Skin epidermis (tissue), 12 donors: ENCODE data around the gene STMN1.

Experiments
- H3K27ac ChIP-seq, 21 experiments: fragments of 200-600 bp; sonication (generic) in 11 of 21; one replicate each; pipeline ENCODE4 v1.5.0; 2020; ENCODE audit warnings: mild to moderate bottlenecking in 3 of 21, inconsistent platforms in 2 of 21, moderate library complexity in 2 of 21
- H3K4me3 ChIP-seq, 7 experiments: fragments of 200-600 bp; sonication (generic) in 2 of 7; one replicate each; pipeline ENCODE4 v1.5.0; 2020; ENCODE audit warnings: inconsistent platforms in 2 of 7, mild to moderate bottlenecking in 2 of 7, moderate library complexity in 1 of 7

The STMN1 gene

GRCh38 chr1:25922971-25923552, 16.8 kb upstream of the STMN1 start:
- Histone ChIP-seq H3K27ac (peak overlapping the region; percentile 20 to 84 (median 73)), H3K4me3 (peak overlapping the region; percentile 42 to 54 (median 46))

GRCh38 chr1:25922056-25922970, 16.1 kb upstream of the STMN1 start:
- Histone ChIP-seq H3K4me3 (peak overlapping the region; percentile 42 to 54 (median 46)), H3K27ac (peak overlapping the region; percentile 20 to 84 (median 73))

GRCh38 chr1:25918615-25919014, 12.4 kb upstream of the STMN1 start:
- H3K27ac ChIP-seq: no peak overlapping the region

GRCh38 chr1:25917996-25918395, 11.8 kb upstream of the STMN1 start:
- H3K4me3 ChIP-seq: no peak overlapping the region
- no peak overlapping the region for H3K27ac ChIP-seq

More at GRCh38 chr1:25918615-25919014, 12.4 kb upstream of the STMN1 start:
- no peak overlapping the region for H3K4me3 ChIP-seq

GRCh38 chr1:25916460-25916859, 10.2 kb upstream of the STMN1 start:
- Histone ChIP-seq H3K4me3 (no peak overlapping the region), H3K27ac (no peak overlapping the region)

GRCh38 chr1:25914074-25914995, 8.1 kb upstream of the STMN1 start:
- Histone ChIP-seq H3K27ac (no peak overlapping the region), H3K4me3 (no peak overlapping the region)

GRCh38 chr1:25913206-25913605, 7.0 kb upstream of the STMN1 start:
- Histone ChIP-seq H3K27ac (no peak overlapping the region), H3K4me3 (no peak overlapping the region)

- Histone ChIP-seq H3K4me3 (no peak overlapping the region), H3K27ac (no peak overlapping the region)
These were observed 6.0 kb upstream of the STMN1 start for GRCh38 chr1:25912076-25912831.

- Histone ChIP-seq H3K4me3 (no peak overlapping the region), H3K27ac (no peak overlapping the region)
These were observed 4.9 kb upstream of the STMN1 start for GRCh38 chr1:25911162-25911561.

GRCh38 chr1:25909040-25909439, 2.8 kb upstream of the STMN1 start:
- H3K4me3 ChIP-seq: no peak overlapping the region
- H3K27ac ChIP-seq: no peak overlapping the region

GRCh38 chr1:25908161-25908560, 1.9 kb upstream of the STMN1 start:
- Histone ChIP-seq H3K4me3 (no peak overlapping the region), H3K27ac (no peak overlapping the region)

- Histone ChIP-seq H3K27ac (peak overlapping the region in 1 of 21 experiments; percentile 32), H3K4me3 (no peak overlapping the region)
These were observed 1.4 kb upstream of the STMN1 start for GRCh38 chr1:25907601-25908000.

GRCh38 chr1:25906644-25907300, 553 bp upstream of the STMN1 start:
- H3K4me3 ChIP-seq: peak overlapping the region; percentile 47 to 83 (median 67)
- peak overlapping the region in 7 of 21 experiments; percentile 20 to 83 (median 56) for H3K27ac ChIP-seq

GRCh38 chr1:25904943-25905679, 1.1 kb downstream of the STMN1 start:
- Histone ChIP-seq H3K27ac (peak overlapping the region in 15 of 21 experiments; percentile 16 to 75 (median 53)), H3K4me3 (peak overlapping the region; percentile 47 to 83 (median 67))

- H3K4me3 ChIP-seq: peak overlapping the region in 2 of 7 experiments; percentile 67 to 69
These were observed 2.2 kb downstream of the STMN1 start for GRCh38 chr1:25903986-25904385.

GRCh38 chr1:25902462-25902861, 3.8 kb downstream of the STMN1 start:
- no peak overlapping the region for H3K4me3 ChIP-seq
- H3K27ac ChIP-seq: no peak overlapping the region

More at GRCh38 chr1:25903986-25904385, 2.2 kb downstream of the STMN1 start:
- H3K27ac ChIP-seq: no peak overlapping the region

- H3K27ac ChIP-seq: peak overlapping the region in 2 of 21 experiments; percentile 22 to 71
- H3K4me3 ChIP-seq: no peak overlapping the region
These were observed 6.0 kb downstream of the STMN1 start for GRCh38 chr1:25900219-25900618.

GRCh38 chr1:25899792-25900191, 6.4 kb downstream of the STMN1 start:
- peak overlapping the region in 1 of 21 experiments; percentile 71 for H3K27ac ChIP-seq
- H3K4me3 ChIP-seq: no peak overlapping the region
